Glomerular visceral epithelial cell (primary cell): ENCODE measurements around the gene KCTD16.

ENCODE experiments used
- DNase-seq: peaks from one replicate; pipeline ENCODE4 v3.0.0-alpha.2; 2016; ENCODE audit errors: extremely low spot score

KCTD16 gene

GRCh38 chr5:144333336-144333920 lies 162.8 kb downstream of the KCTD16 start:
- peak; percentile 4 for DNase-seq

- DNase-seq = no peak
These were observed 164.9 kb downstream of the KCTD16 start for GRCh38 chr5:144335561-144335960.

GRCh38 chr5:144336191-144336961 lies 165.7 kb downstream of the KCTD16 start:
- DNase-seq = no peak

- DNase-seq = no peak
These were observed 181.7 kb downstream of the KCTD16 start for GRCh38 chr5:144352330-144352729.

GRCh38 chr5:144352732-144353317 lies 182.2 kb downstream of the KCTD16 start:
- no peak for DNase-seq

- DNase-seq = no peak
These were observed 185.8 kb downstream of the KCTD16 start for GRCh38 chr5:144356489-144356888.

- DNase-seq = no peak
These were observed 190.7 kb downstream of the KCTD16 start for GRCh38 chr5:144361406-144361805.

GRCh38 chr5:144365885-144366284 lies 195.2 kb downstream of the KCTD16 start:
- DNase-seq = no peak

- no peak for DNase-seq
These were observed 197.3 kb downstream of the KCTD16 start for GRCh38 chr5:144367991-144368390.

GRCh38 chr5:144368556-144368955 lies 197.9 kb downstream of the KCTD16 start:
- DNase-seq = peak; percentile 27

- DNase-seq = peak; percentile 62
These were observed 198.3 kb downstream of the KCTD16 start for GRCh38 chr5:144369006-144369405.

GRCh38 chr5:144370273-144370672 lies 199.6 kb downstream of the KCTD16 start:
- DNase-seq = no peak

- DNase-seq = no peak
These were observed 204.0 kb downstream of the KCTD16 start for GRCh38 chr5:144374637-144375036.

- no peak for DNase-seq
These were observed 206.5 kb downstream of the KCTD16 start for GRCh38 chr5:144377207-144377606.

GRCh38 chr5:144378681-144379080 lies 208.0 kb downstream of the KCTD16 start:
- no peak for DNase-seq

- no peak for DNase-seq
These were observed 214.9 kb downstream of the KCTD16 start for GRCh38 chr5:144385597-144385996.

- DNase-seq = no peak
These were observed 215.6 kb downstream of the KCTD16 start for GRCh38 chr5:144386315-144386714.

GRCh38 chr5:144390133-144390532 lies 219.5 kb downstream of the KCTD16 start:
- DNase-seq = peak; percentile 9

- DNase-seq = no peak
These were observed 220.4 kb downstream of the KCTD16 start for GRCh38 chr5:144391044-144391443.

GRCh38 chr5:144393641-144394435 lies 223.2 kb downstream of the KCTD16 start:
- no peak for DNase-seq

GRCh38 chr5:144395704-144396103 lies 225.0 kb downstream of the KCTD16 start:
- no peak for DNase-seq

- no peak for DNase-seq
These were observed 232.4 kb downstream of the KCTD16 start for GRCh38 chr5:144403058-144403457.
